Prostate gland (tissue), 2 donors: ENCODE results near the gene SOX5. TPM values are rescaled to one million over a fixed set of nuclear protein-coding genes. Genes with fewer than 3 reads are reported as not detected.

Source experiments
- DNase-seq: peaks from one replicate; pipeline ENCODE4 v3.0.0-alpha.2; 2019; ENCODE audit warnings: low spot score
- H3K27ac ChIP-seq, 2 donors: fragments of 200-600 bp; sonication (generic); 2 replicates each; pipeline ENCODE4 v1.5.1; 2017 to 2019
- H3K27me3 ChIP-seq: fragments of 200-600 bp; sonication (generic); replicated peaks from 2 replicates; pipeline ENCODE4 v1.5.1; 2019; ENCODE audit not compliant: insufficient read depth
- H3K36me3 ChIP-seq, 2 donors: fragments of 200-600 bp; sonication (generic); 1 replicate in 1 of 2; 2 replicates in 1 of 2; pipeline versions ENCODE4 v1.5.1 to v1.8.1; 2017 to 2019
- H3K4me1 ChIP-seq: fragments of 200-600 bp; sonication (generic); replicated peaks from 2 replicates; pipeline ENCODE4 v1.5.1; 2019
- H3K4me3 ChIP-seq, 2 donors: fragments of 200-600 bp; sonication (generic); 2 replicates each; pipeline ENCODE4 v1.5.1; 2017 to 2019
- H3K9me3 ChIP-seq: fragments of 200-600 bp; sonication (generic); 2 replicates; pipeline ENCODE4 v1.5.1; 2017
- POLR2A ChIP-seq: fragments of 450-650 bp; IDR thresholded peaks from one replicate; pipeline ENCODE4 v1.6.1; 2016; ENCODE audit warnings: antibody characterized with exemption, mild to moderate bottlenecking
- POLR2AphosphoS5 ChIP-seq: sonication (generic); formaldehyde crosslinking; IDR thresholded peaks from one replicate; pipeline ENCODE4 v1.6.1; 2017; ENCODE audit warnings: antibody characterized with exemption
- WGBS: methylation state at CpG from one replicate; pipeline ENCODE4 v1.1.5; 2018; 5-methylcytosine and 5-hydroxymethylcytosine counted together
- intact Hi-C: fragments of 100-400 bp; cut with DNase I; formaldehyde crosslinking; loops from one replicate; pipeline ENCODE4 v1.14.2; 2022
- total RNA-seq, 2 donors: library from RNA; depleted of rRNA; stranded (reverse); fragments of >200 nt; gene quantifications; one replicate each; pipeline ENCODE4 v1.1.0, GENCODE V29; 2016
- TF ChIP-seq, protein P1 (sequence below), 4 experiments: fragments of 200-600 bp in 2 of 4; fragments of 450-650 bp in 2 of 4; sonication (generic) in 2 of 4; IDR thresholded peaks; 1 replicate in 3 of 4; 2 replicates in 1 of 4; pipeline ENCODE4 v1.5.1; 2016 to 2019; ENCODE audit warnings: antibody characterized with exemption in 4 of 4, mild to moderate bottlenecking in 2 of 4, moderate library complexity in 2 of 4

SOX5 gene
- total RNA-seq, 2 donors from 2014 or later = 3.7 to 7.8 TPM

DNA sequence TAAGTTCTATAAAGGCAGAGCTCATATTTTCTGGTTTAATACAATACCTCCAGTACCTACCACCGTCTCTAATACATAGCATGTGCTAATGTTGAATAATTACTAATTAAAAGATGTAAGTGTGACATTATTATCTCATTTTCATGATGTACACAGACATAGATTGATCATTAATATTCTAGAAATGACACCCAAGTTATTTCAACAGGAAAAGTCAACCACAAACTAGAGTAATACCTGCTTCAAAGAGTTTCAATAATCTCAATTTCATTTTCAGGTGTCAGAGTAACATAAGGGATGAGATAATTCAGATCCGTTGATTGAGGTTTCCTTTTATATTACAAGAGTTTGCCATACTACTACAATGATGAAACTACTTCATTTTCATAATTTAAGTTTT lies 388.9 kb downstream of the SOX5 start:
- Histone ChIP-seq H3K4me1 (no peaks in the 10 kb centered on the region), H3K27me3 (no peaks in the 10 kb centered on the region)

DNA sequence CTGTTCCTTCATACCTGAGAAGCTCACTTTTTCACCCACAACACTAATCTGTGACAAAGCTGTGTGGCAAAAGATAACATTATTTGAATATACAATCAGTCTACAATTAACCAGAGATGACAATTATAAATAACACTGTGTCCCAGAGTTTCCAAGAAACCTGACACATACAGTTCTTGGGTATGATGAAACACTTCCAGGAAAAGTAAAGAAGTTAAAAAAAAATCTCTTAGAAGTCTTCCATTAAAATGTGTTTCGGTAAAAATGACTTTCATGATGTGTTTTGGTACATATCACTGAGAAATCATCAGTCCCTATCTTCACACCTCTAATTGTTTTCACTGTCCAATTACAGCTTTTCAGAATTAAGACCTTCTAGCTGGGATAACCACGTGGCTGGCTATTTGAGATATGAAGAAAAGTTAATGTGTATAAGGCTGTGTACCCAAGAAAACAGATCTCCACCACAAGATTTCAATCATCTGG lies 390.2 kb downstream of the SOX5 start:
- Histone ChIP-seq H3K4me1 (no peaks in the 10 kb centered on the region), H3K27ac (no peak overlapping the region), H3K27me3 (no peaks in the 10 kb centered on the region), H3K4me3 (no peak overlapping the region), H3K9me3 (no peaks in the 10 kb centered on the region), H3K36me3 (no peaks in the 10 kb centered on the region)
- TF ChIP-seq, protein P1, sequence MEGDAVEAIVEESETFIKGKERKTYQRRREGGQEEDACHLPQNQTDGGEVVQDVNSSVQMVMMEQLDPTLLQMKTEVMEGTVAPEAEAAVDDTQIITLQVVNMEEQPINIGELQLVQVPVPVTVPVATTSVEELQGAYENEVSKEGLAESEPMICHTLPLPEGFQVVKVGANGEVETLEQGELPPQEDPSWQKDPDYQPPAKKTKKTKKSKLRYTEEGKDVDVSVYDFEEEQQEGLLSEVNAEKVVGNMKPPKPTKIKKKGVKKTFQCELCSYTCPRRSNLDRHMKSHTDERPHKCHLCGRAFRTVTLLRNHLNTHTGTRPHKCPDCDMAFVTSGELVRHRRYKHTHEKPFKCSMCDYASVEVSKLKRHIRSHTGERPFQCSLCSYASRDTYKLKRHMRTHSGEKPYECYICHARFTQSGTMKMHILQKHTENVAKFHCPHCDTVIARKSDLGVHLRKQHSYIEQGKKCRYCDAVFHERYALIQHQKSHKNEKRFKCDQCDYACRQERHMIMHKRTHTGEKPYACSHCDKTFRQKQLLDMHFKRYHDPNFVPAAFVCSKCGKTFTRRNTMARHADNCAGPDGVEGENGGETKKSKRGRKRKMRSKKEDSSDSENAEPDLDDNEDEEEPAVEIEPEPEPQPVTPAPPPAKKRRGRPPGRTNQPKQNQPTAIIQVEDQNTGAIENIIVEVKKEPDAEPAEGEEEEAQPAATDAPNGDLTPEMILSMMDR (IDR thresholded peaks at IDR 0.05) = no peak
- TF ChIP-seq POLR2AphosphoS5 (no peak), POLR2A (no peak)
- WGBS = 79% methylated on average over 2 of the region's 2 CpGs
- intact Hi-C loops = no loop called here
- DNase-seq = no peak

More for the DNA sequence above, 388.9 kb downstream of the SOX5 start:
- Histone ChIP-seq H3K36me3 (no peaks in the 10 kb centered on the region), H3K9me3 (no peaks in the 10 kb centered on the region), H3K27ac (no peak overlapping the region), H3K4me3 (no peak overlapping the region)
- intact Hi-C loops = no loop called here
- TF ChIP-seq, protein P1 (IDR thresholded peaks at IDR 0.05) = no peak
- no peak for TF ChIP-seq POLR2A
- no peak for TF ChIP-seq POLR2AphosphoS5
- no peak for DNase-seq
- WGBS = 96% methylated on average over 2 of the region's 2 CpGs

DNA sequence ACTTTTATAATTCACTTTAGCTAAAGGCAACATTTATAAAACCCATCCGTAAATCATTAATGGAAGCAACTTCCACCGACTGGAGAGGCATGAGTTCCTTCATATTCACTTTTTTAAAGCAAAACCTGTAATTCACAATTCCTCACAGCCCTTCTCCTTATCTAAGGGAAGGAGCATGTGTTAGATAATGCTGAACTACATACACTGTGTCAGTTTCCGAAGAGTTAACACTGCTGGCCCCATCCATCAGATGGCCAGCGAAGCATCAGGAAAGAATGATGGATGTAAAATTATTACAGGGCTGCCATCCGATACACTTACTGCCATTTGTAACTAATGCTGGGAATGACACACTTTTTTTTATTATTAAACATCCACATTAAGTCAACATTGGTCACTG lies 392.8 kb downstream of the SOX5 start:
- no peaks in the 10 kb centered on the region for H3K4me1 ChIP-seq
- TF ChIP-seq, protein P1 (IDR thresholded peaks at IDR 0.05) = no peak
- TF ChIP-seq POLR2AphosphoS5 (no peak), POLR2A (no peak)
- H3K36me3 ChIP-seq = no peaks in the 10 kb centered on the region
- intact Hi-C loops = no loop called here
- 90% methylated on average over 5 of the region's 5 CpGs for WGBS
- H3K27me3 ChIP-seq = no peaks in the 10 kb centered on the region
- H3K27ac ChIP-seq = no peak overlapping the region
- H3K4me3 ChIP-seq = no peak overlapping the region
- no peak for DNase-seq
- no peaks in the 10 kb centered on the region for H3K9me3 ChIP-seq

DNA sequence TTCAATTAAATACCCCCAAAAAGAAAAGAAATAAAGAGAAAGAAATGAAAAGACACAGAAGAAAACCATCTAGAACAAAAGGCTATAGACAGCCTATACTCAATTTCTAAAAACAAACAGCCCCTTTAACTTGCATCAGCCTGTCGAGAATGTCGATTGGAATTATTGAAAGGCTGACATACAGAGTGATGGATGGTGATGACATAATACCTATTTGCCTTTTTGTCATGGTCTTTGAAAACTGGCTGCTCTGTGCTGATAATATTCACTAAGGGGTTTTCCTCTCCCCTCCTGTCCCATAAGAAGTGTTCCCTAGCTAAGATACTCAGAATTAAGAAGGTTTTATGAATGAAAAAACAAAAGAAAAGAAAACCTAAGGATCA lies 393.7 kb downstream of the SOX5 start:
- TF ChIP-seq POLR2A (no peak), POLR2AphosphoS5 (no peak)
- TF ChIP-seq, protein P1 (IDR thresholded peaks at IDR 0.05) = no peak
- intact Hi-C loops = no loop called here
- Histone ChIP-seq H3K4me3 (no peak overlapping the region), H3K36me3 (no peaks in the 10 kb centered on the region), H3K4me1 (no peaks in the 10 kb centered on the region), H3K27ac (no peak overlapping the region), H3K27me3 (no peaks in the 10 kb centered on the region), H3K9me3 (no peaks in the 10 kb centered on the region)
- DNase-seq = no peak
- 53% methylated on average over 2 of the region's 2 CpGs for WGBS

DNA sequence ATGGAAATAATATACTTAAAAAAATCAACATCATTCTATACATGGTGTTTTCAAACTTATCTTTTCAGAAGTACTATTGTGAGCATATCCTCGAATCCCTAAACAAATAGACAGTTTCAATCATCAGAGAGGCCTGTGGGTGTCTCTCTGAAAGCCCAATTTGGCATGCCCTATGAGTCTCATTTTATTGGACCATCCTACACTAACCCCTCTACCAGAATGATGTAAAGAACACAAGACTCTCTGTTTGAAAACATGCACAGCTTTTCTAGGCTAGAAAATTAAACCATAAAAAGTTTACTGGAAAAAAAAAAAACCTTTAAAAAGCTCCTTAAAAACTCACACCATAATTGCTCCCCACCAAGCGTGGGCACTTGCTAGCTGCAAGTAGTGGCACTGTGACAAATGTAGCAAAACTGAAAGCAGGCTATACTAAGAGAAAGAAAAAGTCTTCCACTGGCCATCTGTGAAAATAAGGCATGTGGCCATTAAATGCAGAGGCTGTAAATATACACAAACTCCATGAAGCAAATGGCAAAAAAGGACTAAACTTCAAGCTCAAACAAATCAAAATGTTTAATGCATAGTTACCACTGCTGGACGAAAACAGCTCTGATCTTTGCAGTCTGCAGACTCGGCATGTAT lies 394.2 kb downstream of the SOX5 start:
- Histone ChIP-seq H3K4me3 (no peak overlapping the region), H3K9me3 (no peaks in the 10 kb centered on the region), H3K4me1 (no peaks in the 10 kb centered on the region), H3K36me3 (no peaks in the 10 kb centered on the region), H3K27me3 (no peaks in the 10 kb centered on the region), H3K27ac (no peak overlapping the region)
- TF ChIP-seq POLR2A (no peak), POLR2AphosphoS5 (no peak)
- TF ChIP-seq, protein P1 (IDR thresholded peaks at IDR 0.05) = no peak
- 66% methylated on average over 4 of the region's 4 CpGs for WGBS
- intact Hi-C loops = no loop called here
- DNase-seq = no peak
